HCT116 (cell line): ENCODE data around the gene CADPS. TPM values are rescaled to one million over a fixed set of nuclear protein-coding genes. Genes with fewer than 3 reads are reported as not detected.

ENCODE experiments used
- ATAC-seq: fragments of 200-7000 bp; cut with Tn5 transposase; 2 replicates; pipeline ENCODE4 v1.9.1; 2020; ENCODE audit warnings: mild to moderate bottlenecking, moderate library complexity
- BruUV-seq: library from RNA; stranded (reverse); fragments of 400-500 nt; replicated peaks from 2 replicates; lab custom pipeline; 2021; lab: Mats Ljungman, UMichigan
- CTCF ChIA-PET: fragments of 300-600 bp; sonication (Branson Sonifier 250); formaldehyde crosslinking; loops from one replicate; lab custom pipeline; 2021; ENCODE audit warnings: antibody characterized with exemption; lab: Charles Lee
- POLR2A ChIA-PET: fragments of 300-600, 350-600 bp; sonication (Branson Sonifier 250); formaldehyde crosslinking; loops from one replicate; lab custom pipeline; 2021; ENCODE audit warnings: antibody characterized with exemption; lab: Charles Lee
- RAD21 ChIA-PET, 2 experiments: fragments of 300-600 bp; sonication (Branson Sonifier 250); formaldehyde crosslinking; loops; one replicate each; lab custom pipeline; 2023; ENCODE audit warnings: low total read pairs in 2 of 2; ENCODE audit not compliant: uncharacterized antibody in 2 of 2, unreplicated experiment in 2 of 2, low non-redundant PET in 1 of 2; lab: Charles Lee
- DNase-seq: peaks from one replicate; pipeline ENCODE4 v3.0.0-alpha.2; 2010; ENCODE audit warnings: low read depth, low spot score
- H2AFZ ChIP-seq: fragments of 200-600 bp; shearing (Covaris generic), sonication (generic); 2 replicates; pipeline ENCODE4 v1.6.1; 2017; ENCODE audit warnings: low read depth, mixed run types, mixed read lengths, antibody characterized with exemption, low read length; ENCODE audit not compliant: poor library complexity, severe bottlenecking
- H3K27ac ChIP-seq: 2 replicates; pipeline ENCODE4 v1.5.1; 2012; ENCODE audit warnings: low read depth, low read length
- H3K27me3 ChIP-seq: fragments of 200-600 bp; sonication (generic); 2 replicates; pipeline ENCODE4 v1.6.1; 2016; ENCODE audit warnings: mixed run types, low read length, mixed read lengths; ENCODE audit not compliant: insufficient read depth
- H3K36me3 ChIP-seq, 2 experiments: fragments of 200-500 bp in 1 of 2; fragments of 200-600 bp in 1 of 2; sonication (Bioruptor generic) in 1 of 2; sonication (generic) in 1 of 2; 2 replicates each; pipeline versions ENCODE4 v1.5.1 to v1.6.1; 2014 to 2016; ENCODE audit warnings: low read length in 2 of 2, inconsistent platforms in 1 of 2, mixed read lengths in 1 of 2, mixed run types in 1 of 2; ENCODE audit not compliant: insufficient read depth in 2 of 2, control insufficient read depth in 1 of 2
- H3K4me1 ChIP-seq, 2 experiments: fragments of 200-600 bp in 1 of 2; sonication (generic) in 1 of 2; 2 replicates each; pipeline versions ENCODE4 v1.5.1 to v1.6.1; 2012 to 2017; ENCODE audit warnings: low read length in 2 of 2, inconsistent platforms in 1 of 2, mild to moderate bottlenecking in 1 of 2, mixed read lengths in 1 of 2, mixed run types in 1 of 2, moderate library complexity in 1 of 2; ENCODE audit not compliant: insufficient read depth in 2 of 2, control insufficient read depth in 1 of 2
- H3K4me2 ChIP-seq: fragments of 200-600 bp; sonication (generic); 2 replicates; pipeline ENCODE4 v1.6.1; 2017; ENCODE audit warnings: mixed run types, low read length, mixed read lengths
- H3K4me3 ChIP-seq, 2 experiments: fragments of 200-600 bp in 1 of 2; sonication (generic) in 1 of 2; replicated peaks in 1 of 2; 2 replicates each; pipeline ENCODE4 v1.5.1; 2011 to 2016; ENCODE audit warnings: low read length in 2 of 2, control low read depth in 1 of 2, low read depth in 1 of 2, mild to moderate bottlenecking in 1 of 2, mixed read lengths in 1 of 2, mixed run types in 1 of 2
- H3K79me2 ChIP-seq: fragments of 200-600 bp; sonication (generic); 2 replicates; pipeline ENCODE4 v1.6.1; 2017; ENCODE audit warnings: mild to moderate bottlenecking, mixed run types, low read length, moderate library complexity, mixed read lengths; ENCODE audit not compliant: insufficient read depth
- H3K9ac ChIP-seq: fragments of 200-600 bp; sonication (generic); 2 replicates; pipeline ENCODE4 v1.6.1; 2016; ENCODE audit warnings: low read length, mixed read lengths
- H3K9me2 ChIP-seq: fragments of 200-600 bp; sonication (generic), shearing (Covaris generic); 2 replicates; pipeline ENCODE4 v1.6.1; 2017; ENCODE audit warnings: mixed run types, mild to moderate bottlenecking, moderate library complexity; ENCODE audit not compliant: insufficient read depth
- H3K9me3 ChIP-seq, 2 experiments: fragments of 200-500 bp in 1 of 2; fragments of 200-600 bp in 1 of 2; sonication (Bioruptor generic) in 1 of 2; sonication (generic) in 1 of 2; 2 replicates each; pipeline ENCODE4 v1.6.1; 2014 to 2017; ENCODE audit warnings: low read length in 2 of 2, mixed read lengths in 2 of 2, inconsistent platforms in 1 of 2, low read depth in 1 of 2, mild to moderate bottlenecking in 1 of 2, mixed run types in 1 of 2, moderate library complexity in 1 of 2; ENCODE audit not compliant: control insufficient read depth in 1 of 2, insufficient read depth in 1 of 2
- H4K20me1 ChIP-seq: fragments of 200-600 bp; sonication (generic), shearing (Covaris generic); 2 replicates; pipeline ENCODE4 v1.6.1; 2017; ENCODE audit warnings: mixed run types, mild to moderate bottlenecking, moderate library complexity; ENCODE audit not compliant: insufficient read depth
- ELF1 ChIP-seq: IDR thresholded peaks from 2 replicates; pipeline ENCODE4 v1.6.1; 2012; ENCODE audit warnings: low read depth, borderline replicate concordance
- EZH2phosphoT487 ChIP-seq: fragments of 200-600 bp; IDR thresholded peaks from 2 replicates; pipeline ENCODE4 v1.6.1; 2018; ENCODE audit warnings: antibody characterized with exemption, borderline replicate concordance
- FOSL1 ChIP-seq: IDR thresholded peaks from 2 replicates; pipeline ENCODE4 v1.6.1; 2012; ENCODE audit warnings: low read depth
- POLR2A ChIP-seq: IDR thresholded peaks from 2 replicates; pipeline ENCODE4 v1.7.0; 2011; ENCODE audit warnings: borderline replicate concordance; ENCODE audit not compliant: insufficient read depth, insufficient read length; ENCODE audit errors: extremely low read depth
- REST ChIP-seq: IDR thresholded peaks from 2 replicates; pipeline ENCODE4 v1.6.1; 2012; ENCODE audit warnings: low read depth
- SRF ChIP-seq: IDR thresholded peaks from 2 replicates; pipeline ENCODE4 v1.6.1; 2012; ENCODE audit warnings: low read depth
- TCF7L2 ChIP-seq: IDR thresholded peaks from 2 replicates; pipeline ENCODE4 v1.7.0; 2011; ENCODE audit warnings: borderline replicate concordance, inconsistent platforms; ENCODE audit not compliant: insufficient read depth, insufficient read length; ENCODE audit errors: extremely low read depth
- YY1 ChIP-seq: IDR thresholded peaks from 2 replicates; pipeline ENCODE4 v1.6.1; 2011; ENCODE audit warnings: low read length, low read depth, moderate library complexity, mild to moderate bottlenecking; ENCODE audit not compliant: insufficient replicate concordance; ENCODE audit errors: extremely low read depth
- ZBTB33 ChIP-seq: IDR thresholded peaks from 2 replicates; pipeline ENCODE4 v1.6.1; 2011; ENCODE audit warnings: mild to moderate bottlenecking, low read length, moderate library complexity; ENCODE audit not compliant: insufficient replicate concordance; ENCODE audit errors: extremely low read depth
- ZFX ChIP-seq: fragments of 450-650 bp; IDR thresholded peaks from 2 replicates; pipeline ENCODE4 v1.6.1; 2017
- ZNF274 ChIP-seq: fragments of 200-500 bp; sonication (Bioruptor generic); IDR thresholded peaks from 2 replicates; pipeline ENCODE4 v1.6.1; 2014; ENCODE audit warnings: mild to moderate bottlenecking, low read depth, low read length, inconsistent platforms
- intact Hi-C: fragments of 100-400 bp; cut with micrococcal nuclease; formaldehyde crosslinking; loops from 2 replicates; pipeline ENCODE4 v1.10.0; 2022
- total RNA-seq: library from RNA; stranded (reverse); gene quantifications from one replicate; pipeline ENCODE4 v1.2.1, GENCODE V29; 2021; ENCODE audit not compliant: unreplicated experiment
- TF ChIP-seq, protein P1 (sequence below): IDR thresholded peaks from 2 replicates; pipeline ENCODE4 v1.6.1; 2012

CADPS gene
- total RNA-seq, 1 experiment from 2014 or later, result not detected

- CTCF ChIA-PET, result no interaction called here
- TF ChIP-seq, protein P1, sequence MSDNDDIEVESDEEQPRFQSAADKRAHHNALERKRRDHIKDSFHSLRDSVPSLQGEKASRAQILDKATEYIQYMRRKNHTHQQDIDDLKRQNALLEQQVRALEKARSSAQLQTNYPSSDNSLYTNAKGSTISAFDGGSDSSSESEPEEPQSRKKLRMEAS, result 0 out of 2 replicates have a peak, but pooled peaks have one; percentile 30
- TF ChIP-seq FOSL1 (peak; percentile 41; the same call in 1 of the 2 replicates), POLR2A (no peak), EZH2phosphoT487 (no peak), ELF1 (no peak), SRF (no peak), TCF7L2 (no peak), YY1 (no peak), REST (no peak), ZBTB33 (no peak), ZNF274 (no peak), ZFX (no peak)
- no peak overlapping the region for H3K4me3 ChIP-seq
- peak overlapping the region; percentile 12; the same call in 1 of the 2 replicates for H3K4me2 ChIP-seq
- no peak overlapping the region for H3K27ac ChIP-seq
- no peaks in the 10 kb centered on the region for H3K36me3 ChIP-seq
- ATAC-seq (no peak), DNase-seq (no peak)
- no peaks in the 10 kb centered on the region for H3K9me2 ChIP-seq
- H3K9ac ChIP-seq, result no peak overlapping the region
- no peaks in the 10 kb centered on the region for H3K79me2 ChIP-seq
- H3K4me1 ChIP-seq, result peaks cover 3 to 31% of the 10 kb centered on the region in 2 experiments
- H3K9me3 ChIP-seq, result no peaks in the 10 kb centered on the region
- H2AFZ ChIP-seq, result no peak overlapping the region
- intact Hi-C loops, result no loop called here
- RAD21 ChIA-PET, result no interaction called here
- no peaks in the 10 kb centered on the region for H4K20me1 ChIP-seq
- POLR2A ChIA-PET, result no interaction called here
- 0 out of 2 replicates have a peak, but pooled peaks cover 6% of the 10 kb centered on the region for H3K27me3 ChIP-seq
- no TSS peak for BruUV-seq
Observed at GRCh38 chr3:62601238-62602070, 273.8 kb downstream of the CADPS start.
